ENCODE measurements around the gene SAPCD1.
"Not testable (repeated sequence)": the region's sequence is repeated elsewhere in the genome, so short reads cannot be mapped to it uniquely, and the experiment has no call there.

SAPCD1 gene

DNA sequence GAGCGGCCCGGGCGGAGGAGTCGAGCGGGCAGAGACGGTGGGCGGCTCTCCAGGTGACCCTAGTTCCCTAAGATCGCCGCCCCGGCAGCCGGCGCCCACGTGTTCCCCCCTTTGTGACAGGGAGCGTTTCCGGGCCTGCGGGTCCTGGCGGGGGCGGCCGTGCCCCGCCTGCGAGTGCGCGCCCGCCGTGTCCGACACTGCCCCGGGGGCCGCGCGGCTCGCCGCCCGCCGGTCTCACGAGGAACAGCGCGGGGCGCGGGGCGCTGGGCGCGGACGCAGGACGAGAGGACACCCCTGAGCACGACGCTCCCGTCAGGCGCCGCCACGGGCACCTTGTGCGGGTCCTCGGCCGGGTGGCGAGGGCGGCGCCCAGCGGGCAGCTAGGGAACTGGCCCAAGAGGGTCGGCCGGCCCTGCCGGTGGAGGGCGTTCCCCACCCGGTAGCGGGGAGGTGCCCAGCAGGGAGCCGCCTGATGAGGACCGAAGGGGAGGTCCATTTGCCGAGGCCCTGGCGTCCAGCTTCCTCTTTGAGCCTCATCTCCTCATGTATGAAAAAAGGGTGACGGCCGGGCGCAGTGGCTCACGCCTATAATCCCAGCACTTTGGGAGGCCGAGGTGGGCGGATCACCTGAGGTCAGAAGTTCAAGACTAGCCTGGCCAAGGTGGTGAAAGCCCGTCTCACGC is 33.3 kb downstream of the SAPCD1 start, which contains the start of gene VARS1:
TSS of gene VARS1 (minus strand) at position 137 of the 683 bp plus-strand sequence. CDS start 535 bp downstream, outside the sequence.
- peak; percentile 55 to 76 for DNase-seq (ENCODE audit: extremely low read depth in 1 of 2, low read depth in 1 of 2)

DNA sequence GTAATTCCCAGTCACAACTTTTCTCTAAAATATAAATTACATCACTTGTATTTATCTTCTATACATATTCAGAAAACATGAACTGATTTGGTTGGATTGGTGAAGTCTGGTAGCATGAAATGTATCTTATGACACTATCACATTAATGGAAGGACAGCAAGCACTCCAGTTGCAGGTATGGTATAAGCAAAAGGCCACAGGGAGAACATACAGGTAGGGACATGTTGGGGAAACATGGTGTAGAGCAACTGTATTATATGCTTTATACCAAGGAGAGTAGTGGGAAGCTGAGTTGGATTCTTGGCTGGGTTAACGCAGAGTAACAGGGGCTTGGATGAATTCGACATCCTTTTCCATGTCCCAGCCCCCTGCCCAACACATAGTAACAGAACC is 34.5 kb downstream of the SAPCD1 start:
- no peak for DNase-seq (ENCODE audit: extremely low read depth in 1 of 2, low read depth in 1 of 2)

DNA sequence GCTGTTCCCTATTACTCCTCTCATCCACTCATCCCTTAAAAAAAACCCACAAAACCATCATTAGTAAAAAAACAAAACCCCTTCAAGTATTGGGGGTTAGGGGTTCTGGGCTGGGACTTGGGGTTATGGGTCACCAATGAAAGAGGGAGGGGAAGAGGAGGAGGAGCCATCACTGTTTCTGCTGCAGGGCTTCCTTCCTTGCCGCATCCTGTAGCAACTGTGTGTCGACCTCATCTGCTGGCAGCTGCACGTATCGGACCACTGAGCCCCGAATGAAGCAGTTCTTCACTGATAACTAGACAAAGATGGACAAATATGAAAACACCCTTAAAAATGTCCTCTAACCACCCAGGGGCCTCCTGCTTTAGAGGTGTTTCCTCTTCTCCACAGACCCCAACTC is 35.1 kb downstream of the SAPCD1 start:
- no peak for DNase-seq (ENCODE audit: extremely low read depth in 1 of 2, low read depth in 1 of 2)

DNA sequence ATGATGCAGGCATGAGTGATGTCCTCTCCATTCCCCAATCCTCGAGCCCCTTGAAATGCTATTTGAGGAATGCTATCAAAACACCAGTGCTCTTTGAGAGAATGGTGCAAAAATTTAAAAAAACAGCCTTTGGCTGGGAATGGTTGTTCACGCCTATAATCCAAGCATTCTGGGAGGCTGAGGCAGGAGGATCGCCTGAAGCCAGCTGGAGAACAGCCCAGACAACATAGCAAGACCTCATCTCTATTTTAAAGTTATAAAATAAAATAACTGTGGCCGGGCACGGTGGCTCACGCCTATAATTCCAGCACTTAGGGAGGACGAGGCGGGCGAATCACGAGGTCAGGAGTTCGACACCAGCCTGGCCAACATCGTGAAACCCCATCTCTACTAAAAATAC is 37.3 kb downstream of the SAPCD1 start:
- DNase-seq (ENCODE audit: extremely low read depth in 1 of 2, low read depth in 1 of 2) = no peak

DNA sequence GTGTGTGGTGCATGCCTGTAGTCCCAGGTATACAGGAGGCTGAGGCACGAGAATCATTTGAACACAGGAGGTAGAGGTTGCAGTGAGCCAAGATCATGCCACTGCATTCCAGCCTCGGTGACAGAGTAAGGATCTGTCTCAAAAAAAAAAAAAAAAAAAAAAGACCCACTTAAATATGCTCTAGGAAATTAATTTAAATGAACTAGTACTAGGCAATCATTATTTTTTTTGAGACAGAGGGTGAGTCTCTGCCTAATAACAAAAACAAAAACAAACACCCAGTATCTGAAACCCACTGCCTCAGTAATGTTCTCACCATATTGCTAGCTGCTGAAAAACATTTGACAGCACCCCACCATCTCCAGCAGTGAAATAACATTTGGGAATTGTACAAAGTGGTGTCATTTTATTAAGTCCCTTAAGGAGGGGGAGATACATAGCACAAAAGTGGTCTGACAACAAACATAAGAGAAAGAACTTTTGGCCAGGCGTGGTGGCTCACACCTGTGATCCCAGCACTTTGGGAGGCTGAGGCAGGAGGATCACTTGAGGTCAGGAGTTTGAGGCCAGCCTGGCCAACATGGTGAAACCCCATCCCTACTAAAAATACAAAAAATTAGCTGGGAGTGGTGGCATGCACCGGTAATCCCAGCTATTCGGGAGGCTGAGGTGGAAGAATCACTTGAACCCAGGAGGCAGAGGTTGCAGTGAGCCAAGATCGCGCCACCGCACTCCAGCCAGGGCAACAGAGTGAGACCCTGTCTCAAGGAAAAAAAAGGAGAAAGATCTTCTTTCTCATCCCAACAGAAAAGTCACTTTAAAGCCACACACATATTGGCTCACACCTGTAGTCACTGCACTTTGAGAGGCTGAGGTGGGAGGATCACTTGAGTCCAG is 38.8 kb downstream of the SAPCD1 start:
- DNase-seq (ENCODE audit: extremely low read depth in 1 of 2, low read depth in 1 of 2) = not testable (repeated sequence)

DNA sequence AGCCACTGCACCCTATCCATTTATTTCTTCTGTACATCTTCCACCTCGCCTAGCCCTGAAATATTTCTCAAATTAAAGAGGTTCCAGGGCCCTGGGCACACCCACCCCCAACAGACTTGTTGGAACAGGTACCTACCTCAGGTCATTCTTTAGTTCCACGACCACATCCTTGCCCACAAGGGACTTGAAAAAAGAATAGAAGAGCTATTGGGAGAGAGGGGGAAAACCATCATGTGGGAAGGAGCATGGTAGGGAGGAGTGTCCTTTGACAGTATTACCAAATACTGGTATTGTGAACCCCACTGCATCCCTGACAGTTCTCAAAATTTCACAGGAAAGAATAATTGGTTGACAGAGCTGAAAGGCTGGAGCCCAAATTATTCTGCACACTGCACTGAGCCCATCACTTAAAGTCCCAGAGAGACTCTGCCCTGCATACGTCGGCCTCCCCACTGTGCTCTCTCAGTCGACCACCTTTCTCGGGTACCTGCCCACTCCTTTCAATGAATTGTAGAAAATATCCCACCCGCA is 43.5 kb downstream of the SAPCD1 start:
- no peak for DNase-seq (ENCODE audit: extremely low read depth in 1 of 2, low read depth in 1 of 2)

DNA sequence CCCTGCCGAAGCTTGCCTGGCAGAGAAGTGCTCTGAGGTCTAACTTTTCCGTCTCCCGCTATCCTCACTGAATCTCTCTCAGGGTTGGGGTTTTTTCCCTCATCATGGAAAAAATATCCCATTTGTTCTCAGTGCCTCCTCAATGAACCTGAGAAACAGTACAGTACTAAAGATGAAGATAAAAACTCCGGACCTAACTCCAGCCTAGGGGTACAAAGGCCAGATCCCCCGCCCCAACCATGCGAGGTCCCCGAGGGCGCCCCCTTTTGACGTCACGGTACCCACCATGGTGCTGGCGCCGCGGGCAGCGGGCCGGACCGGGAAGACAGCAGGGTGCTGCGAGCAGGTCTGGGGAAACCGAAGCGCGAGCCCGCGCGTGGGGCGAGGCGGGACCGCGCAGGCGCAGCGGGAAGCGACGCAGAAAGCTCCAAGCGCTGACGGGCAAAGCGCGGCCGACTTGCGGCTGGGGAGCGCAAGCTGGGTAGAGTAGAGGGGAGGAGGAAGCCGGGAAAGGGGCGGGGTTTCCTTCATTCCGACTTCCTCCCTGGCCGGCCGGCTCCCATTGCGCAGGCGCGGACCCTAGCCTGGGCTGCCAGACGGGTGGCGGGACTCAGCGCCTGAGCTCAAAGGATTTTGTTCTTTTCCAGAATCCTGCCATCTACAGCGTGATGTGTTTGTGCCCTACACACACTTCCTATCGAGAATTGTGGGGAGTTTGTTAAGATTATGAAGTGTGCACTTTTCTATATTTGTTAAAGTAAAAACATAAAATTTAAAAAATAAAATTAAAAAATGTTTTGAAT is 44.2 kb downstream of the SAPCD1 start, which contains the start of gene LSM2:
TSS of gene LSM2 (minus strand) at position 497 of the 803 bp plus-strand sequence. CDS start at position 288, 209 bp downstream.
- peak; percentile 90 to 92 for DNase-seq (ENCODE audit: extremely low read depth in 1 of 2, low read depth in 1 of 2)

DNA sequence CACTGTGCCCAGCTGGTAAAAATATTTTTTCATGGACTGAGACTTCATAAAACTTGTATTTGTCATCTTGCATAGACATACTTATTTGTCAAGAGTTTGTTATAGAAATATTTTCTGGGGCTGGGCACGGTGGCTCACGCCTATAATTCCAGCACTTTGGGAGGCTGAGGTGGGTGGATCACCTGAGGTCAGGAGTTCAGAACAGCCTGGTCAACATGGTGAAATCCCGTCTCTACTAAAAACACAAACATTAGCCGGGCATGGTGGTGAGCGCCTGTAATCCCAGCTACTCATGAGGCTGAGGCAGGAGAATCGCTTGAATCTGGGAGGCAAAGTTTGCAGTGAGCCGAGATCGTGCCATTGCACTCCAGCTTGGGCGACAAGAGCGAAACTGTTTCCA is 46.1 kb downstream of the SAPCD1 start:
- DNase-seq (ENCODE audit: extremely low read depth in 1 of 2, low read depth in 1 of 2) = not testable (repeated sequence)

DNA sequence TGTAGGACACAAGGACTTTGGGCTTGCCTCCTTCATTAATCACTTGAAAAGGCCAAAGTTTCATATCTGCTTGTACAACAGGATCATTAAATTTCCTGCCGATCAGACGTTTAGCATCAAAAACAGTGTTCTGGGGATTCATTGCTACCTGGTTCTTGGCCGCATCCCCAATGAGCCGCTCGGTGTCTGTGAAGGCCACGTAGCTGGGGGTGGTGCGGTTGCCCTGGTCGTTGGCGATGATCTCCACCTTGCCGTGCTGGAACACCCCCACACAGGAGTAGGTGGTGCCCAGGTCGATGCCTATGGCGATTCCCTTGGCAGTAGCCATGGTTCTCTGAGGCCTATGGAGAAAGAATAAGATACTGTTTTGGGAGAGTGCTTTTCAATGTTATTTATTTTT is 49.2 kb downstream of the SAPCD1 start:
- no peak for DNase-seq (ENCODE audit: extremely low read depth in 1 of 2, low read depth in 1 of 2)

DNA sequence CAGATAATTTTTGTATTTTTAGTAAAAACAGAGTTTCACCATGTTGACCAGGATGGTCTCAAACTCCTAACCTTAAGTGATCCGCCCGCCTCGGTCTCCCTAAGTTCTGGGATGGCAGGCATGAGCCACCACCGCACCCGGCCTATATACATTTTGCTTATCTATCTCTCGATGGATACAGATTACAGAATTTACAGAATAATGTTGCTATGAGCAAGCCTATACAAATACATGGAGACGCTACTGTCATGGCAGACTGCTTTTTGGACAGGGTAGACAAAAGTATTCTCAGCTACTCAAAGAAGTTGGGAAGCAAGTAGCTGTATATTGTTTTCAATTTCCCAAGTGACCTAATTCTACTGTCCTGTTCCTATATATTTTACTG is 51.0 kb downstream of the SAPCD1 start:
- no peak for DNase-seq (ENCODE audit: extremely low read depth in 1 of 2, low read depth in 1 of 2)

All from activated CD8-positive, alpha-beta memory T cell treated with anti-CD3 and anti-CD28 coated beads for 1 hour (primary cell).